ENCODE measurements around the gene USP3.

DNA sequence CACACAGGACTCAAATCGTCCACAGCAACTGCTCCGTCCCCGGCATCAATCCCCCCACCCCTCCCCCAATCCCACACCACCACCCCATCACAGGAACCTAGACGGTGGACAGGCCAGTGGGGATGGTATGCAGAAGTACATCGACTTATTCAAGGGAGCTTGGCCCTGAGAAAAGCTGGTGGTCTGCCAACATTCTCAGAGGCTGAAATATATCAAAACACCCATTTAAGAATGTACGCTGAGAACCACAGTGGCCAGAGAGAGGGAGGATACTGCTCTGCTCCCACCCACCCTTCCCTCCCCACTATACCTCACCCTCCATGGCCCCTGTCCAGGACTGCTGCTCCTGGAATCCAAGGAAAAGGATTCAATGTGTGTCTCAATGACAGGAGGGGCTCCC lies 12.4 kb upstream of the USP3 start:
- no peak for TF ChIP-seq CC2D1A (CRISPR knock-in tag; IDR thresholded peaks at IDR 0.05)
- no peak for TF ChIP-seq POLR2A (IDR thresholded peaks at IDR 0.05; ENCODE audit: insufficient read depth in 1 of 2, low read depth in 2 of 2, low read length in 2 of 2)
- TF ChIP-seq, protein P1, sequence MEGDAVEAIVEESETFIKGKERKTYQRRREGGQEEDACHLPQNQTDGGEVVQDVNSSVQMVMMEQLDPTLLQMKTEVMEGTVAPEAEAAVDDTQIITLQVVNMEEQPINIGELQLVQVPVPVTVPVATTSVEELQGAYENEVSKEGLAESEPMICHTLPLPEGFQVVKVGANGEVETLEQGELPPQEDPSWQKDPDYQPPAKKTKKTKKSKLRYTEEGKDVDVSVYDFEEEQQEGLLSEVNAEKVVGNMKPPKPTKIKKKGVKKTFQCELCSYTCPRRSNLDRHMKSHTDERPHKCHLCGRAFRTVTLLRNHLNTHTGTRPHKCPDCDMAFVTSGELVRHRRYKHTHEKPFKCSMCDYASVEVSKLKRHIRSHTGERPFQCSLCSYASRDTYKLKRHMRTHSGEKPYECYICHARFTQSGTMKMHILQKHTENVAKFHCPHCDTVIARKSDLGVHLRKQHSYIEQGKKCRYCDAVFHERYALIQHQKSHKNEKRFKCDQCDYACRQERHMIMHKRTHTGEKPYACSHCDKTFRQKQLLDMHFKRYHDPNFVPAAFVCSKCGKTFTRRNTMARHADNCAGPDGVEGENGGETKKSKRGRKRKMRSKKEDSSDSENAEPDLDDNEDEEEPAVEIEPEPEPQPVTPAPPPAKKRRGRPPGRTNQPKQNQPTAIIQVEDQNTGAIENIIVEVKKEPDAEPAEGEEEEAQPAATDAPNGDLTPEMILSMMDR (CRISPR knock-in tag; IDR thresholded peaks at IDR 0.05): no peak
- no peak for TF ChIP-seq PHB2 (IDR thresholded peaks at IDR 0.05; ENCODE audit: partially characterized antibody)
- TF ChIP-seq, protein P2, sequence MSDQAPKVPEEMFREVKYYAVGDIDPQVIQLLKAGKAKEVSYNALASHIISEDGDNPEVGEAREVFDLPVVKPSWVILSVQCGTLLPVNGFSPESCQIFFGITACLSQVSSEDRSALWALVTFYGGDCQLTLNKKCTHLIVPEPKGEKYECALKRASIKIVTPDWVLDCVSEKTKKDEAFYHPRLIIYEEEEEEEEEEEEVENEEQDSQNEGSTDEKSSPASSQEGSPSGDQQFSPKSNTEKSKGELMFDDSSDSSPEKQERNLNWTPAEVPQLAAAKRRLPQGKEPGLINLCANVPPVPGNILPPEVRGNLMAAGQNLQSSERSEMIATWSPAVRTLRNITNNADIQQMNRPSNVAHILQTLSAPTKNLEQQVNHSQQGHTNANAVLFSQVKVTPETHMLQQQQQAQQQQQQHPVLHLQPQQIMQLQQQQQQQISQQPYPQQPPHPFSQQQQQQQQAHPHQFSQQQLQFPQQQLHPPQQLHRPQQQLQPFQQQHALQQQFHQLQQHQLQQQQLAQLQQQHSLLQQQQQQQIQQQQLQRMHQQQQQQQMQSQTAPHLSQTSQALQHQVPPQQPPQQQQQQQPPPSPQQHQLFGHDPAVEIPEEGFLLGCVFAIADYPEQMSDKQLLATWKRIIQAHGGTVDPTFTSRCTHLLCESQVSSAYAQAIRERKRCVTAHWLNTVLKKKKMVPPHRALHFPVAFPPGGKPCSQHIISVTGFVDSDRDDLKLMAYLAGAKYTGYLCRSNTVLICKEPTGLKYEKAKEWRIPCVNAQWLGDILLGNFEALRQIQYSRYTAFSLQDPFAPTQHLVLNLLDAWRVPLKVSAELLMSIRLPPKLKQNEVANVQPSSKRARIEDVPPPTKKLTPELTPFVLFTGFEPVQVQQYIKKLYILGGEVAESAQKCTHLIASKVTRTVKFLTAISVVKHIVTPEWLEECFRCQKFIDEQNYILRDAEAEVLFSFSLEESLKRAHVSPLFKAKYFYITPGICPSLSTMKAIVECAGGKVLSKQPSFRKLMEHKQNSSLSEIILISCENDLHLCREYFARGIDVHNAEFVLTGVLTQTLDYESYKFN (CRISPR knock-in tag; conservative IDR thresholded peaks at IDR 0.05): no peak
- TF ChIP-seq DPF2 (CRISPR knock-in tag; IDR thresholded peaks at IDR 0.05; ENCODE audit: borderline replicate concordance, low read depth): no peak
- no peak for TF ChIP-seq POLR2AphosphoS5 (IDR thresholded peaks at IDR 0.05; ENCODE audit: low read depth, low read length)
- no peak for TF ChIP-seq ONECUT2 (CRISPR knock-in tag; IDR thresholded peaks at IDR 0.05)
- TF ChIP-seq TCF7L2 (IDR thresholded peaks at IDR 0.05; ENCODE audit: low read depth, low read length): no peak
- TF ChIP-seq ZFX (CRISPR knock-in tag; IDR thresholded peaks at IDR 0.05; ENCODE audit: low read depth): no peak
- TF ChIP-seq, protein P3, sequence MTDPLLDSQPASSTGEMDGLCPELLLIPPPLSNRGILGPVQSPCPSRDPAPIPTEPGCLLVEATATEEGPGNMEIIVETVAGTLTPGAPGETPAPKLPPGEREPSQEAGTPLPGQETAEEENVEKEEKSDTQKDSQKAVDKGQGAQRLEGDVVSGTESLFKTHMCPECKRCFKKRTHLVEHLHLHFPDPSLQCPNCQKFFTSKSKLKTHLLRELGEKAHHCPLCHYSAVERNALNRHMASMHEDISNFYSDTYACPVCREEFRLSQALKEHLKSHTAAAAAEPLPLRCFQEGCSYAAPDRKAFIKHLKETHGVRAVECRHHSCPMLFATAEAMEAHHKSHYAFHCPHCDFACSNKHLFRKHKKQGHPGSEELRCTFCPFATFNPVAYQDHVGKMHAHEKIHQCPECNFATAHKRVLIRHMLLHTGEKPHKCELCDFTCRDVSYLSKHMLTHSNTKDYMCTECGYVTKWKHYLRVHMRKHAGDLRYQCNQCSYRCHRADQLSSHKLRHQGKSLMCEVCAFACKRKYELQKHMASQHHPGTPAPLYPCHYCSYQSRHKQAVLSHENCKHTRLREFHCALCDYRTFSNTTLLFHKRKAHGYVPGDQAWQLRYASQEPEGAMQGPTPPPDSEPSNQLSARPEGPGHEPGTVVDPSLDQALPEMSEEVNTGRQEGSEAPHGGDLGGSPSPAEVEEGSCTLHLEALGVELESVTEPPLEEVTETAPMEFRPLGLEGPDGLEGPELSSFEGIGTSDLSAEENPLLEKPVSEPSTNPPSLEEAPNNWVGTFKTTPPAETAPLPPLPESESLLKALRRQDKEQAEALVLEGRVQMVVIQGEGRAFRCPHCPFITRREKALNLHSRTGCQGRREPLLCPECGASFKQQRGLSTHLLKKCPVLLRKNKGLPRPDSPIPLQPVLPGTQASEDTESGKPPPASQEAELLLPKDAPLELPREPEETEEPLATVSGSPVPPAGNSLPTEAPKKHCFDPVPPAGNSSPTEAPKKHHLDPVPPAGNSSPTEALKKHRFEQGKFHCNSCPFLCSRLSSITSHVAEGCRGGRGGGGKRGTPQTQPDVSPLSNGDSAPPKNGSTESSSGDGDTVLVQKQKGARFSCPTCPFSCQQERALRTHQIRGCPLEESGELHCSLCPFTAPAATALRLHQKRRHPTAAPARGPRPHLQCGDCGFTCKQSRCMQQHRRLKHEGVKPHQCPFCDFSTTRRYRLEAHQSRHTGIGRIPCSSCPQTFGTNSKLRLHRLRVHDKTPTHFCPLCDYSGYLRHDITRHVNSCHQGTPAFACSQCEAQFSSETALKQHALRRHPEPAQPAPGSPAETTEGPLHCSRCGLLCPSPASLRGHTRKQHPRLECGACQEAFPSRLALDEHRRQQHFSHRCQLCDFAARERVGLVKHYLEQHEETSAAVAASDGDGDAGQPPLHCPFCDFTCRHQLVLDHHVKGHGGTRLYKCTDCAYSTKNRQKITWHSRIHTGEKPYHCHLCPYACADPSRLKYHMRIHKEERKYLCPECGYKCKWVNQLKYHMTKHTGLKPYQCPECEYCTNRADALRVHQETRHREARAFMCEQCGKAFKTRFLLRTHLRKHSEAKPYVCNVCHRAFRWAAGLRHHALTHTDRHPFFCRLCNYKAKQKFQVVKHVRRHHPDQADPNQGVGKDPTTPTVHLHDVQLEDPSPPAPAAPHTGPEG (CRISPR knock-in tag; IDR thresholded peaks at IDR 0.05): no peak
- TF ChIP-seq, protein P4, sequence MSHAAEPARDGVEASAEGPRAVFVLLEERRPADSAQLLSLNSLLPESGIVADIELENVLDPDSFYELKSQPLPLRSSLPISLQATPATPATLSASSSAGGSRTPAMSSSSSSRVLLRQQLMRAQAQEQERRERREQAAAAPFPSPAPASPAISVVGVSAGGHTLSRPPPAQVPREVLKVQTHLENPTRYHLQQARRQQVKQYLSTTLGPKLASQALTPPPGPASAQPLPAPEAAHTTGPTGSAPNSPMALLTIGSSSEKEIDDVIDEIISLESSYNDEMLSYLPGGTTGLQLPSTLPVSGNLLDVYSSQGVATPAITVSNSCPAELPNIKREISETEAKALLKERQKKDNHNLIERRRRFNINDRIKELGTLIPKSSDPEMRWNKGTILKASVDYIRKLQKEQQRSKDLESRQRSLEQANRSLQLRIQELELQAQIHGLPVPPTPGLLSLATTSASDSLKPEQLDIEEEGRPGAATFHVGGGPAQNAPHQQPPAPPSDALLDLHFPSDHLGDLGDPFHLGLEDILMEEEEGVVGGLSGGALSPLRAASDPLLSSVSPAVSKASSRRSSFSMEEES (CRISPR knock-in tag; IDR thresholded peaks at IDR 0.05): no peak

All from HepG2 (cell line).